Mammary epithelial cell (primary cell): ENCODE results near the gene MIA.

ENCODE experiments used
- EZH2 ChIP-seq: IDR thresholded peaks from 2 replicates; pipeline ENCODE4 v1.6.1; 2012; ENCODE audit warnings: low read length, inconsistent platforms, borderline replicate concordance
- TF ChIP-seq, protein P1 (sequence below), 2 donors: IDR thresholded peaks in 1 of 2; conservative IDR thresholded peaks in 1 of 2; 2 replicates each; pipeline ENCODE4 v1.5.1; 2011 to 2012; ENCODE audit warnings: inconsistent platforms in 2 of 2, low read length in 2 of 2, mild to moderate bottlenecking in 2 of 2, control low read depth in 1 of 2, low read depth in 1 of 2; ENCODE audit not compliant: insufficient read depth in 1 of 2; ENCODE audit errors: extremely low read depth in 1 of 2

DNA sequence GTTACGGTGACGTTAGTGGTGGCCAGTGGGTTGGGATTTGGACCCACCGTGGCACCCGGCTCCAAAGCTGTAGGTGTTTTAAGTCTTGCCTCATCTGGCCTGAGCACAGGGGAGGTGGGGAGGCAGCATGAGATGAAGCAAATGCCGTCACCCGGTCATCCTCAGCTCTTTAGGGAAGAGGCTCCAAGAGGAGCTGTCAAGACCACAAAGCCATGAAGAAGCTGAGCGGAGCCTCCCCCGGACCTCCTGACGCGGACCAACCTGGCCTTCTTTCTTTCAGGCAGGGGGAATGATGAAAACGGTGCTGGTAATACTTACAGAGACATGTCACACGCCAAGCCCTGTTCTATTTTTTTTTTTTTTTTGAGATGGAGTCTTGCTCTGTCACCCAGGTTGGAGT, 32.4 kb upstream of the MIA start:
- TF ChIP-seq, protein P1, sequence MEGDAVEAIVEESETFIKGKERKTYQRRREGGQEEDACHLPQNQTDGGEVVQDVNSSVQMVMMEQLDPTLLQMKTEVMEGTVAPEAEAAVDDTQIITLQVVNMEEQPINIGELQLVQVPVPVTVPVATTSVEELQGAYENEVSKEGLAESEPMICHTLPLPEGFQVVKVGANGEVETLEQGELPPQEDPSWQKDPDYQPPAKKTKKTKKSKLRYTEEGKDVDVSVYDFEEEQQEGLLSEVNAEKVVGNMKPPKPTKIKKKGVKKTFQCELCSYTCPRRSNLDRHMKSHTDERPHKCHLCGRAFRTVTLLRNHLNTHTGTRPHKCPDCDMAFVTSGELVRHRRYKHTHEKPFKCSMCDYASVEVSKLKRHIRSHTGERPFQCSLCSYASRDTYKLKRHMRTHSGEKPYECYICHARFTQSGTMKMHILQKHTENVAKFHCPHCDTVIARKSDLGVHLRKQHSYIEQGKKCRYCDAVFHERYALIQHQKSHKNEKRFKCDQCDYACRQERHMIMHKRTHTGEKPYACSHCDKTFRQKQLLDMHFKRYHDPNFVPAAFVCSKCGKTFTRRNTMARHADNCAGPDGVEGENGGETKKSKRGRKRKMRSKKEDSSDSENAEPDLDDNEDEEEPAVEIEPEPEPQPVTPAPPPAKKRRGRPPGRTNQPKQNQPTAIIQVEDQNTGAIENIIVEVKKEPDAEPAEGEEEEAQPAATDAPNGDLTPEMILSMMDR (conservative IDR thresholded peaks at IDR 0.05 in 1 of 2, IDR thresholded peaks at IDR 0.05 in 1 of 2; ENCODE audit: extremely low read depth in 1 of 2, insufficient read depth in 1 of 2, low read depth in 1 of 2, low read length in 2 of 2): no peak
- no peak for TF ChIP-seq EZH2
